Measurements from ENCODE around the gene SEMA5B.

GRCh38 chr3:122875547-122876127 lies 151.9 kb downstream of the SEMA5B start:
- TF ChIP-seq TAF1 (IDR thresholded peaks at IDR 0.05; ENCODE audit: borderline replicate concordance, insufficient read depth, low read length) (no peak), REST (IDR thresholded peaks at IDR 0.05; ENCODE audit: insufficient read depth in 1 of 2, low read depth in 2 of 2, low read length in 2 of 2) (no peak), POLR2AphosphoS5 (IDR thresholded peaks at IDR 0.05; ENCODE audit: low read depth, low read length) (no peak), SIN3A (IDR thresholded peaks at IDR 0.05; ENCODE audit: borderline replicate concordance, insufficient read depth, low read length) (no peak)

Measured in PFSK-1 (cell line).